ENCODE measurements around the gene TANGO6.

The TANGO6 gene

GRCh38 chr16:69088684-69089083 is 245.4 kb downstream of the TANGO6 start:
- Histone ChIP-seq H4K20me1 (ENCODE audit: insufficient read depth, low read length) (no peaks in the 10 kb centered on the region), H3K27ac (ENCODE audit: low read length) (no peak overlapping the region), H3K4me3 (ENCODE audit: low read length) (no peak overlapping the region), H3K4me1 (ENCODE audit: low read length) (no peaks in the 10 kb centered on the region), H3K4me2 (ENCODE audit: low read depth, low read length) (no peak overlapping the region), H3K9me3 (replicated peaks; ENCODE audit: insufficient read depth, low read length) (no peaks in the 10 kb centered on the region), H3F3A (ENCODE audit: insufficient read depth, low read length) (no peaks in the 10 kb centered on the region), H3K79me2 (ENCODE audit: low read length) (no peaks in the 10 kb centered on the region), H2AFZ (ENCODE audit: low read length) (no peak overlapping the region), H3K27me3 (replicated peaks; ENCODE audit: insufficient read depth, low read length) (no peaks in the 10 kb centered on the region), H3K9ac (ENCODE audit: low read length) (no peak overlapping the region), H3K36me3 (replicated peaks; ENCODE audit: insufficient read depth, low read length) (no peaks in the 10 kb centered on the region; the same call in 1 of the 2 replicates), H3K9me2 (replicated peaks; ENCODE audit: insufficient read depth, low read length) (no peaks in the 10 kb centered on the region)
- TF ChIP-seq CTCF (IDR thresholded peaks at IDR 0.05; ENCODE audit: low read length) (no peak), EZH2phosphoT487 (IDR thresholded peaks at IDR 0.05; ENCODE audit: low read length) (no peak), EZH2 (optimal IDR thresholded peaks at IDR 0.05; ENCODE audit: low read depth, low read length) (no peak)
- no peak for DNase-seq

DNA sequence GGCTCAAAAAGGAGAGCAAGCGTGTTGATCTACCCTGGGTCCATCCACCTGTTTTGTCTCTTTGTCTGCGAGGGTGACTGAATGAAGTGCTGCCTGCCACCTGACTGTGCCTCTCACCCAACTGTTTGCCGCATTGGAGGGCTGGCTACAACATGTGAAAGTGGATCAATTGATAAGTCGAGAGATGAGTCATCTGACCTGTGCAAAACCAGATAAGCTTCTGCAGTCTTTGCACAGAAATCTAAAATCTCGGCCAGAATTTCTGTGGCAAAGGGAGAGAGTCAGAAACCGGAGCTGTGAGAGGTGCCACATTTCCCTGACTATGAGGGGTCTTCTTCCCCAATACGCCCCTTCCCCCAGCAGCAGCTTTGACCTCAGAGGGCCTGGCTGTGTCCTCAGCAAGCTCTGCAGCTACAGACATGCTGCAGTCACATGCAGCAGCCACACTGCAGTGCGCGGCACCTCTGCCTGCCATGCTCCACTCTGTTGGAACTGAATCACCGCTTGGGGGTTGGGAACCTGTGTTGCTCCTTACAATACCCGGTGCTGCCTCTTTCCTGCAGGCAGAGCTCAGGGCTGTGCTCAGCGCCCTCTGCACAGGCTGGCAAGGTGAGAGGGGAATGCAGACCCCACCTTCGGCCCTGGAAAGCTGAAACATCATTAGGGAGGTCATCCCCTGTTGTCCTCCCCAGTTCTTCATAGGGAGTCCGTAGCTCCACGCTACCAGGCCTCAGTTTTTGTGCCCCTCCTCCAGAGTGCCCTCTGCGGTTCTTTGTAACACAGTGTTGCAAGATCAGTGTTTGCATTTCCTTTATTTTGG is 246.0 kb downstream of the TANGO6 start:
- no peaks in the 10 kb centered on the region for H3K36me3 ChIP-seq (replicated peaks; ENCODE audit: insufficient read depth, low read length)
- no peak overlapping the region for H3K27ac ChIP-seq (ENCODE audit: low read length)
- no peak overlapping the region for H2AFZ ChIP-seq (ENCODE audit: low read length)
- H3K9ac ChIP-seq (ENCODE audit: low read length) = no peak overlapping the region
- H3K4me1 ChIP-seq (ENCODE audit: low read length) = no peaks in the 10 kb centered on the region
- no peaks in the 10 kb centered on the region for H3K27me3 ChIP-seq (replicated peaks; ENCODE audit: insufficient read depth, low read length)
- H3K79me2 ChIP-seq (ENCODE audit: low read length) = no peaks in the 10 kb centered on the region
- H3K4me3 ChIP-seq (ENCODE audit: low read length) = no peak overlapping the region
- no peak for DNase-seq
- H4K20me1 ChIP-seq (ENCODE audit: insufficient read depth, low read length) = no peaks in the 10 kb centered on the region
- H3K9me3 ChIP-seq (replicated peaks; ENCODE audit: insufficient read depth, low read length) = no peaks in the 10 kb centered on the region
- no peak overlapping the region for H3K4me2 ChIP-seq (ENCODE audit: low read depth, low read length)
- TF ChIP-seq EZH2 (optimal IDR thresholded peaks at IDR 0.05; ENCODE audit: low read depth, low read length) (no peak), EZH2phosphoT487 (IDR thresholded peaks at IDR 0.05; ENCODE audit: low read length) (no peak)
- H3F3A ChIP-seq (ENCODE audit: insufficient read depth, low read length) = no peaks in the 10 kb centered on the region
- H3K9me2 ChIP-seq (replicated peaks; ENCODE audit: insufficient read depth, low read length) = no peaks in the 10 kb centered on the region

- H3F3A ChIP-seq (ENCODE audit: insufficient read depth, low read length) = no peaks in the 10 kb centered on the region
- no peak overlapping the region for H2AFZ ChIP-seq (ENCODE audit: low read length)
- no peaks in the 10 kb centered on the region for H3K79me2 ChIP-seq (ENCODE audit: low read length)
- no peak overlapping the region for H3K27ac ChIP-seq (ENCODE audit: low read length)
- H3K4me1 ChIP-seq (ENCODE audit: low read length) = no peaks in the 10 kb centered on the region
- no peaks in the 10 kb centered on the region for H4K20me1 ChIP-seq (ENCODE audit: insufficient read depth, low read length)
- no peaks in the 10 kb centered on the region for H3K9me2 ChIP-seq (replicated peaks; ENCODE audit: insufficient read depth, low read length)
- DNase-seq = no peak
- H3K4me3 ChIP-seq (ENCODE audit: low read length) = no peak overlapping the region
- no peaks in the 10 kb centered on the region for H3K9me3 ChIP-seq (replicated peaks; ENCODE audit: insufficient read depth, low read length)
- no peak overlapping the region for H3K9ac ChIP-seq (ENCODE audit: low read length)
- no peak for TF ChIP-seq CTCF (IDR thresholded peaks at IDR 0.05; ENCODE audit: low read length)
- TF ChIP-seq EZH2 (optimal IDR thresholded peaks at IDR 0.05; ENCODE audit: low read depth, low read length) = no peak
- no peak for TF ChIP-seq EZH2phosphoT487 (IDR thresholded peaks at IDR 0.05; ENCODE audit: low read length)
- H3K27me3 ChIP-seq (replicated peaks; ENCODE audit: insufficient read depth, low read length) = no peaks in the 10 kb centered on the region
- H3K4me2 ChIP-seq (ENCODE audit: low read depth, low read length) = no peak overlapping the region
- no peaks in the 10 kb centered on the region for H3K36me3 ChIP-seq (replicated peaks; ENCODE audit: insufficient read depth, low read length)
Observed at GRCh38 chr16:69093974-69094373, 250.6 kb downstream of the TANGO6 start.

DNA sequence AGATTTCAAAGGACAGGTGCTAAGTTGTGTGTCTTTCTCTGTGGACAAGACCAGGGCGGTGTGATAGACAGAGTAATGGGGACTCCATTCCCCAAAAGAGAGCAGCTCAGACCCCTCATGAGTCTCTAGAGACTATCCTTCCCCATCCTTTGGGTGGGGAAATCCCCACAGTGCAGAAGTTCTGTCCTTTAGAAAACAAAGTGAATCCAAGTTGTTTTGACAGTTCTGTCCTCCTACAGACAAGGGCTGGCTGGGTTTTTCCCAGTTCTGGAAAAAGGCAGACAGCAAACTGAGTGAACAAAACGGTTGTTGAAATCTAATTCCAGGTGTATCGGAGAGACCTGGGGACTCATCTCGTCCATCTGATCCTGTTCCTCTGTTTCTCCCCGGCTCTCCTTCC is 251.2 kb downstream of the TANGO6 start:
- Histone ChIP-seq H3K36me3 (replicated peaks; ENCODE audit: insufficient read depth, low read length) (no peaks in the 10 kb centered on the region), H3K4me1 (ENCODE audit: low read length) (no peaks in the 10 kb centered on the region), H4K20me1 (ENCODE audit: insufficient read depth, low read length) (no peaks in the 10 kb centered on the region), H3K79me2 (ENCODE audit: low read length) (no peaks in the 10 kb centered on the region), H3K9me2 (replicated peaks; ENCODE audit: insufficient read depth, low read length) (no peaks in the 10 kb centered on the region), H3K4me2 (ENCODE audit: low read depth, low read length) (no peak overlapping the region), H3K9me3 (replicated peaks; ENCODE audit: insufficient read depth, low read length) (no peaks in the 10 kb centered on the region), H3K27ac (ENCODE audit: low read length) (no peak overlapping the region), H3F3A (ENCODE audit: insufficient read depth, low read length) (no peaks in the 10 kb centered on the region), H3K27me3 (replicated peaks; ENCODE audit: insufficient read depth, low read length) (no peaks in the 10 kb centered on the region), H3K9ac (ENCODE audit: low read length) (no peak overlapping the region), H2AFZ (ENCODE audit: low read length) (no peak overlapping the region), H3K4me3 (ENCODE audit: low read length) (no peak overlapping the region)
- TF ChIP-seq EZH2phosphoT487 (IDR thresholded peaks at IDR 0.05; ENCODE audit: low read length) (no peak), CTCF (IDR thresholded peaks at IDR 0.05; ENCODE audit: low read length) (no peak), EZH2 (optimal IDR thresholded peaks at IDR 0.05; ENCODE audit: low read depth, low read length) (no peak)
- DNase-seq = no peak

Measured in MM.1S (cell line).